A549 (cell line): ENCODE data around the gene NPHP1. TPM values are rescaled to one million over a fixed set of nuclear protein-coding genes. Genes with fewer than 3 reads are reported as not detected.
"Not testable (repeated sequence)": the region's sequence is repeated elsewhere in the genome, so short reads cannot be mapped to it uniquely, and the experiment has no call there.

ENCODE experiments used
- ATAC-seq, 2 experiments: fragments of 200-7000 bp in 1 of 2; fragments of >200 bp in 1 of 2; cut with Nextera tagmentation in 1 of 2; cut with Tn5 transposase in 1 of 2; 3 replicates each; pipeline versions ENCODE4 v1.8.0 to v1.9.1; 2018 to 2020; ENCODE audit warnings: mild to moderate bottlenecking in 1 of 2, moderate library complexity in 1 of 2
- CTCF ChIA-PET: fragments of 300-600 bp; sonication (Branson Sonifier 250); formaldehyde crosslinking; extraction: SDS; loops from one replicate; lab custom pipeline; 2021; ENCODE audit warnings: antibody characterized with exemption, inconsistent platforms; lab: Yijun Ruan, JAX
- POLR2A ChIA-PET: fragments of 350-600 bp; formaldehyde crosslinking; extraction: SDS; loops from one replicate; lab custom pipeline; 2021; ENCODE audit warnings: antibody characterized with exemption, inconsistent platforms; lab: Yijun Ruan, JAX
- DNase-seq, 2 experiments: peaks; one replicate each; pipeline versions ENCODE4 v3.0.0 to v3.0.0-alpha.2; 2011 to 2016; ENCODE audit warnings: low read depth in 1 of 2, low spot score in 1 of 2
- FAIRE-seq: peaks from 2 replicates; lab custom pipeline; 2011; peaks lifted over from hg19 to GRCh38; lab: Jason Lieb, UNC
- H3K27ac ChIP-seq, 2 experiments: fragments of >200 bp; sonication (Bioruptor Twin); formaldehyde crosslinking; 3 replicates each; pipeline ENCODE4 v1.5.1; 2016 to 2017
- H3K4me1 ChIP-seq: fragments of >200 bp; sonication (Bioruptor Twin); formaldehyde crosslinking; 3 replicates; pipeline ENCODE4 v1.6.1; 2016
- H3K4me2 ChIP-seq: fragments of >200 bp; sonication (Bioruptor Twin); formaldehyde crosslinking; 3 replicates; pipeline ENCODE4 v1.6.1; 2016
- H3K4me3 ChIP-seq: fragments of >200 bp; sonication (Bioruptor Twin); formaldehyde crosslinking; 3 replicates; pipeline ENCODE4 v1.5.1; 2016
- H3K9me3 ChIP-seq: fragments of >200 bp; sonication (Bioruptor Twin); formaldehyde crosslinking; 3 replicates; pipeline ENCODE4 v1.6.1; 2016
- ATOH8 ChIP-seq: fragments of 250-450 bp; sonication (Bioruptor Pico); IDR thresholded peaks from 2 replicates; pipeline ENCODE4 v1.5.0; 2020; ENCODE audit warnings: low read depth, mild to moderate bottlenecking, moderate library complexity
- BCL3 ChIP-seq: fragments of >200 bp; sonication (Bioruptor Twin); formaldehyde crosslinking; IDR thresholded peaks from 3 replicates; pipeline ENCODE4 v1.6.1; 2016
- BHLHE40 ChIP-seq: IDR thresholded peaks from 2 replicates; pipeline ENCODE4 v1.6.1; 2012; ENCODE audit warnings: low read depth, low read length, inconsistent platforms
- CBX2 ChIP-seq: fragments of 200-600 bp; sonication (generic); IDR thresholded peaks from 2 replicates; pipeline ENCODE4 v1.6.1; 2016; ENCODE audit warnings: low read depth, mild to moderate bottlenecking, borderline replicate concordance
- CEBPB ChIP-seq, 2 experiments: fragments of >200 bp in 1 of 2; sonication (Bioruptor Twin) in 1 of 2; formaldehyde crosslinking in 1 of 2; IDR thresholded peaks; 2 replicates each; pipeline ENCODE4 v1.6.1; 2012 to 2016
- EHF ChIP-seq: fragments of 250-450 bp; sonication (Bioruptor Pico); IDR thresholded peaks from 2 replicates; pipeline ENCODE4 v1.5.0; 2020; ENCODE audit warnings: mild to moderate bottlenecking
- ESRRA ChIP-seq: fragments of 150-350 bp; IDR thresholded peaks from 2 replicates; pipeline ENCODE4 v1.6.1; 2014; ENCODE audit warnings: mild to moderate bottlenecking, low read length, borderline replicate concordance
- FOXS1 ChIP-seq: fragments of 250-450 bp; sonication (Bioruptor Pico); IDR thresholded peaks from 2 replicates; pipeline ENCODE4 v1.5.0; 2020; ENCODE audit warnings: mild to moderate bottlenecking, moderate library complexity
- HEYL ChIP-seq: fragments of 250-450 bp; sonication (Bioruptor Pico); IDR thresholded peaks from 2 replicates; pipeline ENCODE4 v1.8.0; 2021; ENCODE audit warnings: mild to moderate bottlenecking, moderate library complexity
- HOXA7 ChIP-seq: fragments of 250-450 bp; sonication (Bioruptor Pico); IDR thresholded peaks from 2 replicates; pipeline ENCODE4 v1.5.0; 2020; ENCODE audit warnings: mild to moderate bottlenecking, moderate library complexity
- KDM1A ChIP-seq: fragments of 200-600 bp; sonication (generic); IDR thresholded peaks from 2 replicates; pipeline ENCODE4 v1.6.1; 2016; ENCODE audit warnings: low read depth, mild to moderate bottlenecking
- MAZ ChIP-seq: fragments of 150-350 bp; IDR thresholded peaks from 2 replicates; pipeline ENCODE4 v1.6.1; 2014; ENCODE audit warnings: antibody characterized with exemption, low read depth, low read length, borderline replicate concordance
- MYC ChIP-seq: IDR thresholded peaks from 2 replicates; pipeline ENCODE4 v1.6.1; 2012; ENCODE audit warnings: mild to moderate bottlenecking, inconsistent platforms, low read length, improper control_type of control experiment, borderline replicate concordance
- NPAS2 ChIP-seq: fragments of 250-450 bp; sonication (Bioruptor Pico); IDR thresholded peaks from 2 replicates; pipeline ENCODE4 v1.8.0; 2022; ENCODE audit warnings: mild to moderate bottlenecking, moderate library complexity, borderline replicate concordance
- NR3C1 ChIP-seq: fragments of >200 bp; sonication (Bioruptor Twin); formaldehyde crosslinking; IDR thresholded peaks from 3 replicates; pipeline ENCODE4 v1.6.1; 2017
- POLR2A ChIP-seq: IDR thresholded peaks from 2 replicates; pipeline ENCODE4 v1.6.1; 2012; ENCODE audit warnings: mild to moderate bottlenecking, low read length
- RCOR1 ChIP-seq: fragments of 150-350 bp; IDR thresholded peaks from 2 replicates; pipeline ENCODE4 v1.6.1; 2014; ENCODE audit warnings: antibody characterized with exemption, low read length, low read depth
- REST ChIP-seq: fragments of 200-600 bp; sonication (generic); IDR thresholded peaks from 2 replicates; pipeline ENCODE4 v1.6.1; 2016; ENCODE audit warnings: antibody characterized with exemption, mild to moderate bottlenecking, moderate library complexity
- RFX5 ChIP-seq: fragments of 450-650 bp; IDR thresholded peaks from 2 replicates; pipeline ENCODE4 v1.7.1; 2014; ENCODE audit warnings: antibody characterized with exemption, mild to moderate bottlenecking, moderate library complexity
- RNF2 ChIP-seq: fragments of 200-600 bp; sonication (generic); IDR thresholded peaks from 2 replicates; pipeline ENCODE4 v1.6.1; 2016; ENCODE audit warnings: low read depth, mild to moderate bottlenecking, antibody characterized with exemption, moderate library complexity, borderline replicate concordance
- SMC3 ChIP-seq: fragments of >200 bp; sonication (Bioruptor Twin); formaldehyde crosslinking; IDR thresholded peaks from 3 replicates; pipeline ENCODE4 v1.6.1; 2018; ENCODE audit warnings: inconsistent platforms
- TP53 ChIP-seq: fragments of 250-450 bp; sonication (Bioruptor Pico); IDR thresholded peaks from 2 replicates; pipeline ENCODE4 v1.5.0; 2021; ENCODE audit warnings: mild to moderate bottlenecking, moderate library complexity
- ZC3H11A ChIP-seq: fragments of 450-650 bp; IDR thresholded peaks from 2 replicates; pipeline ENCODE4 v1.6.1; 2014; ENCODE audit warnings: antibody characterized with exemption, mild to moderate bottlenecking
- ZFP36 ChIP-seq: fragments of 450-650 bp; IDR thresholded peaks from 2 replicates; pipeline ENCODE4 v1.6.1; 2014; ENCODE audit warnings: borderline replicate concordance; ENCODE audit not compliant: partially characterized antibody
- ZSCAN20 ChIP-seq: fragments of 250-450 bp; sonication (Bioruptor Pico); IDR thresholded peaks from 2 replicates; pipeline ENCODE4 v1.8.0; 2022; ENCODE audit warnings: mild to moderate bottlenecking, moderate library complexity
- WGBS: methylation state at CpG from one replicate; pipeline ENCODE4 v1.1.6; 2017; ENCODE audit errors: missing lambda C conversion rate; 5-methylcytosine and 5-hydroxymethylcytosine counted together
- polyA plus RNA-seq, 4 experiments: library from polyadenylated mRNA; depleted of rRNA in 3 of 4; stranded (reverse); fragments of >200 nt; fragmentation: RNase III in 1 of 4; extraction: RNeasy Plus Mini Kit Qiagen cat#74134 plus additional on column Dnase treatment in 1 of 4; gene quantifications; 2 replicates in 3 of 4; 3 replicates in 1 of 4; pipeline ENCODE4 v1.2.3, GENCODE V29; 2011 to 2017

Gene NPHP1
- polyA plus RNA-seq, 2 of the 4 experiments (the other 2 are of a cell fraction), result 8.4 to 15.4 TPM

DNA sequence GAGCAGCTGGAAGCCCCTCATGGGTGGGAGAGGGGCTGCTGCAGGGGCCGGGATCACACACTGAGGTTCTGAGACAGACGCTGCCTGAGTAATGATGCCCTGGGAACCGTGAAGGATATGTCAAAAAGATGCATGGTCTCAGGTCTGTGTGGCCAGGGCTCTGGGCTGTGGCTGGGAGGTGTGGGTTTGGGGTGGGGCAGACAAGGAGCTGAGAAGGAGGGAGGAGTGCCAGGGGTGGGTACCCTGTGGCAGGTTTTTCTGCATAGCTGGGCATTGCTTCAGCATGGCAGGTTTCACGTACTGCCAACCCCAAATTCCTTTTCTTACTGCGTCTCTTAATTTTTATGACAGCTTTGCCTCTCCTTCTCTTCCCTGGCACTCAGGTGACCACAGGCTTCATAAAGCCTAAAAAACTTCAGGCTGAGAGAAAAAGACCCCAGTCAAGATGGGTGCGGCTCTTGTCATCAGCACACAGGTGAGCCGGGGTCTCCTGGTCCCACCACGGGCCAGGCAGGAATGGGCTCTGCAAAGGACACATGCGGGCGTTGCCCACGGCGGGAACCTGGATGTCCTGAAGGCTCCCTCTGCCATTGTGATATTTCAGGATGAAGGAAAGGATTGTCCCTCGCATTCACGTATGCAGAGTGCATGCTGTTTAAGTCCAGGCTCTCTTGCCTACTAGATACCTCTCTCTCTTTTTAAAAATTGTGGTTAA lies 107.2 kb downstream of the NPHP1 start:
- FAIRE-seq (no peak), DNase-seq (no peak), ATAC-seq (no peak)
- Histone ChIP-seq H3K27ac (peak overlapping the region; percentile 50 to 77; a peak in 5 of 6 replicates), H3K4me3 (no peak overlapping the region), H3K9me3 (no peaks in the 10 kb centered on the region), H3K4me1 (peaks cover 64% of the 10 kb centered on the region), H3K4me2 (no peak overlapping the region)
- CTCF ChIA-PET, result no interaction called here
- no peak for TF ChIP-seq HEYL (CRISPR knock-in tag)
- TF ChIP-seq RNF2, result no peak
- no peak for TF ChIP-seq NPAS2 (CRISPR knock-in tag)
- TF ChIP-seq ZSCAN20 (CRISPR knock-in tag), result no peak
- TF ChIP-seq REST, result no peak
- TF ChIP-seq TP53 (CRISPR knock-in tag), result no peak
- no peak for TF ChIP-seq ESRRA
- no peak for TF ChIP-seq POLR2A
- POLR2A ChIA-PET, result no interaction called here
- 88% methylated on average over 14 of the region's 14 CpGs for WGBS

DNA sequence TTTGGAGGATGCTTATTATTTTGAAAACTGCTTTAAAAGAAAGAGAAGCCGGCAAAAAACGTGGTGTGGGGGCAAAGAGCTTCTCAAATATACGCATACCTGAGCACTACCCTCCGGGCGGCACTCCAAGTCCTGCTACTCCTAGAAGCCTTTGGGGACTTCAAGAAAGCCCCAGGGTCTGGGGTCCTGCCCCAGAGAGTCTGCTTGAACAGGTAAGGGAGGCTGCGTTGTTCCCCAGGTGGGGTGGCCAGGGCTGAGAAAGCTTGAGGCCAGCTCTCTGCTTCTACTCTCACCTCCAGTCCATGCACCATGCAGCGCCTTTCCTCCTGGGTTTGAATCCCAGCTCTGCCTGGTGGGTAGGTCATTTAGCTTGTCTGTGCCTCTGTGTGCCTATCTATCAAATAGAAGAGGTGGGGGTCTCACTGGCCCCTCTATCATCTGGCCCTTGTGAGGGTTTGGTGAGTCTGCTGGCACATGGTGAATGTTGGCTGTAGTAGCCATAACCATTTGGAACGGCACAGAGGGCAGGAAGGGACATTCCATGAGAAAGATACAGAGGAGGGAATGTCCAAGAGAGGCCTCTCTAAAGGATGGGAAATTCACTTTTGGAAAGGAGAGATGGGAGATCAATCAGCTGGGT lies 108.7 kb downstream of the NPHP1 start:
- DNase-seq (no peak), FAIRE-seq (no peak), ATAC-seq (no peak)
- WGBS, result 93% methylated on average over 7 of the region's 8 CpGs
- TF ChIP-seq HOXA7 (CRISPR knock-in tag) (no peak), ZC3H11A (no peak), NPAS2 (CRISPR knock-in tag) (no peak), BHLHE40 (no peak), RFX5 (no peak), MAZ (no peak), NR3C1 (no peak), EHF (CRISPR knock-in tag) (no peak), ATOH8 (CRISPR knock-in tag) (no peak), FOXS1 (no peak), CEBPB (IDR thresholded peaks at IDR 0.05) (no peak), RCOR1 (no peak), TP53 (CRISPR knock-in tag) (no peak), BCL3 (no peak), ZFP36 (no peak), ESRRA (no peak), SMC3 (no peak), KDM1A (no peak), MYC (no peak), CBX2 (no peak)
- H3K4me1 ChIP-seq, result peaks cover 53% of the 10 kb centered on the region
- no peak overlapping the region for H3K4me2 ChIP-seq
- no peak overlapping the region for H3K4me3 ChIP-seq
- peak overlapping the region; percentile 50 to 67; a peak in 5 of 6 replicates for H3K27ac ChIP-seq
- ChIA-PET CTCF (interaction anchor here (0.9 to 1.4 kb wide), 3 partner anchors 19 to 61 kb away, joined by 3 to 6 read pairs (median 3); no protein-coding TSS in a partner anchor), POLR2A (no interaction called here)
- H3K9me3 ChIP-seq, result no peaks in the 10 kb centered on the region

DNA sequence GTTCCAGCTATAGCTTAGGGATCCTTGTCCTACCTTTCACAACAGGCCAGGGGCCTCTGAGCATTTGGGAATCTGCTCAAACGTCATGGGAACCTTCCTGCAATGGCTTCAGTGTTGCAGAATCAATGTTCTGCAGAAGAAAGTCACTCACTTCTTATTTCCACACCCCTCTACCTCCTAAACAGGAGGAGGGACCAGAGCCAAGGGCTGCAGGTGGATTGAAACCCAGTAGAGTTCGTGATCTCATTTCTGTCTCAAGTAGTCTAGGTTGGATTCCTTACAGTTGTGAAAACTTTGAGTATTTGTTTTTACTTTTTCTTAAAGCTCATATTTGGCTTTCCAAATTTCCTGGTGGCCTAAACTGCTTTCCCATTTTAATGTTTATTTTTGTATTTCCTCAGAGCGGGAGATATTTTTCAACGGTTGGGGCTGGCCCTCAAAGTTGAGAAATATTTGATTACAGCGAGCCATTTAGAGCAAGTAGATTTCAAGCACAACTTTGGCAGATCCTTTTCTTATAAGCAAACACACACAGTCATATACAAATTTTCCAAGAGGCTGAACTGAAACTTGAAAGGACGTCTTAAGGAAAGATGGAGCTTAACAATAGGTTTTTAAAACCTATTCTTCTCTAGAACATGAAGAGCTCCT lies 109.8 kb downstream of the NPHP1 start:
- Histone ChIP-seq H3K27ac (peak overlapping the region; percentile 31 to 43; a peak in 3 of 6 replicates), H3K4me1 (peaks cover 41% of the 10 kb centered on the region)
- DNase-seq, H3K9me3 ChIP-seq, POLR2A ChIA-PET, ATAC-seq, H3K4me2 ChIP-seq, H3K4me3 ChIP-seq, FAIRE-seq: not testable (repeated sequence)
- WGBS, result 67% methylated on average over 4 of the region's 6 CpGs
- CTCF ChIA-PET, result interaction anchor here (1.3 kb wide), 1 partner anchor 20 kb away, joined by 3 read pairs; no protein-coding TSS in a partner anchor

GRCh38 chr2:110093924-110094323 lies 110.9 kb downstream of the NPHP1 start:
- H3K4me3 ChIP-seq, POLR2A ChIA-PET, H3K9me3 ChIP-seq, FAIRE-seq, DNase-seq, H3K27ac ChIP-seq, CTCF ChIA-PET, H3K4me2 ChIP-seq: not testable (repeated sequence)
- no CpG with 5 or more reads among the region's 6 CpGs for WGBS
- H3K4me1 ChIP-seq, result peaks cover 31% of the 10 kb centered on the region
- ATAC-seq, result peak in 1 of 2 experiments; percentile 9; a peak in 1 of 6 replicates
